IgD-negative memory B cell (primary cell): ENCODE data around the gene EOGT. TPM values are rescaled to one million over a fixed set of nuclear protein-coding genes. Genes with fewer than 3 reads are reported as not detected.

Experiments used
- H3K27ac Mint-ChIP-seq, 3 donors: one replicate each; pipeline ENCODE4 v1.8.0; 2020 to 2022; ENCODE audit warnings: mild to moderate bottlenecking in 3 of 3, mixed read lengths in 3 of 3, moderate library complexity in 1 of 3
- H3K27me3 Mint-ChIP-seq: one replicate; pipeline ENCODE4 v1.8.0; 2021; ENCODE audit warnings: mixed read lengths
- H3K36me3 Mint-ChIP-seq: one replicate; pipeline ENCODE4 v1.8.0; 2020; ENCODE audit warnings: mild to moderate bottlenecking, mixed read lengths
- H3K4me1 Mint-ChIP-seq, 3 donors: one replicate each; pipeline ENCODE4 v1.8.0; 2020 to 2022; ENCODE audit warnings: mixed read lengths in 3 of 3, mild to moderate bottlenecking in 1 of 3
- H3K4me3 Mint-ChIP-seq, 4 donors: one replicate each; pipeline ENCODE4 v1.8.0; 2020 to 2022; ENCODE audit warnings: mild to moderate bottlenecking in 4 of 4, mixed read lengths in 4 of 4, moderate library complexity in 3 of 4
- H3K9me3 Mint-ChIP-seq, 3 donors: one replicate each; pipeline ENCODE4 v1.8.0; 2020 to 2021; ENCODE audit warnings: mixed read lengths in 3 of 3, mild to moderate bottlenecking in 1 of 3
- polyA plus RNA-seq: library from polyadenylated mRNA; unstranded; fragments of 300-500 nt; fragmentation: Illumina TruSeq; gene quantifications from one replicate; pipeline ENCODE4 v1.2.3, GENCODE V29; 2021

EOGT gene
- 7.0 TPM for polyA plus RNA-seq

- no peaks in the 10 kb centered on the region for H3K9me3 Mint-ChIP-seq
- peak within 1 kb of the TSS; percentile 68 to 92 (median 87) for H3K27ac Mint-ChIP-seq
- no peaks in the 10 kb centered on the region for H3K27me3 Mint-ChIP-seq
- H3K4me1 Mint-ChIP-seq = peaks cover 4 to 12% (median 12%) of the 10 kb centered on the region in 3 donors
- H3K36me3 Mint-ChIP-seq = peaks cover 2% of the 10 kb centered on the region
- H3K4me3 Mint-ChIP-seq = peak within 1 kb of the TSS; percentile 84 to 93 (median 92)
Observed at GRCh38 chr3:69013253-69014021, at the start of gene EOGT. EOGT (minus strand) TSS chr3:69013684; CDS start chr3:69009846, 3,838 bp downstream.

DNA sequence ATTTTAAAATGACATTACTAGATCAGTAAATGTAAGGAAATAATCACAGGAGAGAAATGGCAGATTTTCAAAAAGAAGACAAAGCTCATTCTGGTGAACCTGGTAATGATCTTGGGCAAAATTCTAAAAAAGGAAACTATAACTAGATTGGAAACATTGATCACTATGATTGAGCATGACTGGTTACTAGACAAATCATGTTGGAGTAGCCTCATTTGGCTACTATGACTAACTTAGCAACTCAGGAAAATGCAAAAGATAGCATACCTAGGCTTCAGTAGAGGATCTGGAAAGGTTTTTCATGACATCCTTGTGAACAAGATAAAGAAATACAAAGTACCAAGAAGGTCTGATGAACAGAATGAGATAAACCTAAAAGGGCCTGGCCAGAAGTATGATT lies 46.2 kb upstream of the EOGT start:
- Mint-ChIP-seq H3K36me3 (peaks cover 9% of the 10 kb centered on the region), H3K27me3 (no peaks in the 10 kb centered on the region), H3K4me3 (peak overlapping the region in 1 of 4 donors; percentile 33), H3K9me3 (no peaks in the 10 kb centered on the region), H3K27ac (peak overlapping the region in 2 of 3 donors; percentile 21 to 78), H3K4me1 (peaks cover 20 to 23% (median 21%) of the 10 kb centered on the region in 3 donors)

DNA sequence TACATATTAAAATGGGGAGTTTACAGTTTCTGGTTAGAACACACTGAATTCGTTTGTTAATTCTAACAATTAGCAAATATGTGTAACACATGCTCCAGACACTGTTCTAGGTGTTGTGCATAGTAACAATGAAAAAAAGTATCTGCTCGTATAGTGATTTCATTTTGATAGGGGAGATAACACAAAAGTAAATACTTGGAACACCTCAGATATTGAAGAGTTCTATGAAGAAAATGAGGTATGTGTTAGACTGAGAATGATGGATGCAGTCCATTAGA lies 45.4 kb upstream of the EOGT start:
- H3K36me3 Mint-ChIP-seq = peaks cover 9% of the 10 kb centered on the region
- no peaks in the 10 kb centered on the region for H3K9me3 Mint-ChIP-seq
- peak overlapping the region in 3 of 4 donors; percentile 8 to 85 (median 81) for H3K4me3 Mint-ChIP-seq
- peak overlapping the region; percentile 21 to 89 (median 78) for H3K27ac Mint-ChIP-seq
- H3K27me3 Mint-ChIP-seq = no peaks in the 10 kb centered on the region
- H3K4me1 Mint-ChIP-seq = peaks cover 20 to 22% (median 21%) of the 10 kb centered on the region in 3 donors

- Mint-ChIP-seq H3K27me3 (no peaks in the 10 kb centered on the region), H3K4me3 (peak overlapping the region; percentile 8 to 85 (median 47)), H3K36me3 (peaks cover 9% of the 10 kb centered on the region), H3K4me1 (peaks cover 20 to 22% (median 21%) of the 10 kb centered on the region in 3 donors), H3K27ac (peak overlapping the region; percentile 21 to 89 (median 78)), H3K9me3 (no peaks in the 10 kb centered on the region)
Observed at GRCh38 chr3:69058180-69058946, 44.9 kb upstream of the EOGT start.

GRCh38 chr3:69052472-69052898 lies 39.0 kb upstream of the EOGT start:
- peak overlapping the region; percentile 94 to 99 (median 96) for H3K4me3 Mint-ChIP-seq
- H3K27ac Mint-ChIP-seq = peak overlapping the region; percentile 91 to 99 (median 98)
- peaks cover 29 to 30% (median 29%) of the 10 kb centered on the region in 3 donors for H3K4me1 Mint-ChIP-seq
- peaks cover 3% of the 10 kb centered on the region for H3K36me3 Mint-ChIP-seq
- no peaks in the 10 kb centered on the region for H3K27me3 Mint-ChIP-seq
- H3K9me3 Mint-ChIP-seq = no peaks in the 10 kb centered on the region

- Mint-ChIP-seq H3K27me3 (no peaks in the 10 kb centered on the region), H3K36me3 (peaks cover 4% of the 10 kb centered on the region), H3K4me1 (peaks cover 28 to 32% (median 31%) of the 10 kb centered on the region in 3 donors), H3K9me3 (no peaks in the 10 kb centered on the region), H3K27ac (peak within 1 kb of the TSS; percentile 91 to 99 (median 98)), H3K4me3 (peak within 1 kb of the TSS; percentile 94 to 99 (median 96))
Observed at GRCh38 chr3:69051756-69052471, 38.4 kb upstream of the EOGT start, which contains the start of gene TMF1. TMF1 (minus strand) TSS chr3:69052333; CDS start chr3:69052086, 247 bp downstream.

GRCh38 chr3:69048990-69049389 lies 35.5 kb upstream of the EOGT start:
- peaks cover 33 to 38% (median 34%) of the 10 kb centered on the region in 3 donors for H3K4me1 Mint-ChIP-seq
- H3K27me3 Mint-ChIP-seq = no peaks in the 10 kb centered on the region
- H3K9me3 Mint-ChIP-seq = no peaks in the 10 kb centered on the region
- no peak overlapping the region for H3K27ac Mint-ChIP-seq
- peak overlapping the region in 3 of 4 donors; percentile 31 to 70 (median 38) for H3K4me3 Mint-ChIP-seq
- peaks cover 2% of the 10 kb centered on the region for H3K36me3 Mint-ChIP-seq

GRCh38 chr3:69044608-69045007 lies 31.1 kb upstream of the EOGT start:
- H3K4me1 Mint-ChIP-seq = peaks cover 16 to 26% (median 18%) of the 10 kb centered on the region in 3 donors
- H3K4me3 Mint-ChIP-seq = no peak overlapping the region
- peaks cover 8% of the 10 kb centered on the region for H3K36me3 Mint-ChIP-seq
- H3K27me3 Mint-ChIP-seq = no peaks in the 10 kb centered on the region
- H3K9me3 Mint-ChIP-seq = no peaks in the 10 kb centered on the region
- no peak overlapping the region for H3K27ac Mint-ChIP-seq

- H3K36me3 Mint-ChIP-seq = peaks cover 4% of the 10 kb centered on the region
- no peaks in the 10 kb centered on the region for H3K9me3 Mint-ChIP-seq
- no peaks in the 10 kb centered on the region for H3K27me3 Mint-ChIP-seq
- peaks cover 0 to 4% (median 2%) of the 10 kb centered on the region in 3 donors for H3K4me1 Mint-ChIP-seq
- H3K4me3 Mint-ChIP-seq = no peak overlapping the region
- no peak overlapping the region for H3K27ac Mint-ChIP-seq
Observed at GRCh38 chr3:69033470-69033869, 20.0 kb upstream of the EOGT start.

DNA sequence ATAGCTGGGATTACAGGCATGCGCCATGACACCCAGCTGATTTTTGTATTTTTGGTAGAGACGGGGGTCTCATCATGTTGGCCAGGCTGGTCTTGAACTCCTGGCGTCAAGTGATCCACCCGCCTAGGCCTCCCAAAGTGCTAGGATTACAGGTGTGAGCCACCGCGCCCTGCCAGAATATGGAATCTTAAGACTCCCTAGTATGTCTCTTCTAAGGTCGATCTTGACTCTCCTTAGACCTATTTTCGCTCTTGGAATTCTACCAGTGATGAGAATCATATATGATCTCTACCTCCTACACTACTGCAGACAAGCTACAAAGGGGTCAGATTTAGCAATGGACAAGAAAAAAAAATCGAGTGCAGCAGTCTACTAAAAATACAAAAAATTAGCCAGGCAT lies 19.3 kb upstream of the EOGT start:
- peaks cover 4% of the 10 kb centered on the region for H3K36me3 Mint-ChIP-seq
- H3K4me1 Mint-ChIP-seq = peaks cover 0 to 4% (median 2%) of the 10 kb centered on the region in 3 donors
- no peaks in the 10 kb centered on the region for H3K9me3 Mint-ChIP-seq
- no peak overlapping the region for H3K27ac Mint-ChIP-seq
- no peaks in the 10 kb centered on the region for H3K27me3 Mint-ChIP-seq
- no peak overlapping the region for H3K4me3 Mint-ChIP-seq

DNA sequence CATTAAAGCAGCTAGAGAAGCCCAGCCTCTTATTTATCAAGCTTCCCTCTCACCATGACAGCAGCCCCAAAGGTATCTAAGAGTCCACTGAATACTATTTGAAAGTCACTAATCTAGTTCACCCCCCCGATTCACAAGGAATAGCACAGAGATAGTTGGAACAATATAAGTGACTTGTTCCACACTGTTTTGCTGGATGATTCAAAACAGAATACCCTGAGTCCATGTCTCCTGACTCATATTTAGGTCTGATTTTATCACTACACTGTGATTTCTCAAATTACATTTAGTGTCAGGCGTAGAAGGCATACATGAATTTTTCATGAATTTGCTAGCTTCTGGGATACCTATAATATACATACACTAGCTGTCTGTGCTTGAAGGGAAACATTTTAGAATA lies 18.7 kb upstream of the EOGT start:
- peaks cover 0 to 4% (median 2%) of the 10 kb centered on the region in 3 donors for H3K4me1 Mint-ChIP-seq
- H3K4me3 Mint-ChIP-seq = no peak overlapping the region
- H3K27me3 Mint-ChIP-seq = no peaks in the 10 kb centered on the region
- no peaks in the 10 kb centered on the region for H3K9me3 Mint-ChIP-seq
- peak overlapping the region in 1 of 3 donors; percentile 35 for H3K27ac Mint-ChIP-seq
- H3K36me3 Mint-ChIP-seq = peaks cover 4% of the 10 kb centered on the region

DNA sequence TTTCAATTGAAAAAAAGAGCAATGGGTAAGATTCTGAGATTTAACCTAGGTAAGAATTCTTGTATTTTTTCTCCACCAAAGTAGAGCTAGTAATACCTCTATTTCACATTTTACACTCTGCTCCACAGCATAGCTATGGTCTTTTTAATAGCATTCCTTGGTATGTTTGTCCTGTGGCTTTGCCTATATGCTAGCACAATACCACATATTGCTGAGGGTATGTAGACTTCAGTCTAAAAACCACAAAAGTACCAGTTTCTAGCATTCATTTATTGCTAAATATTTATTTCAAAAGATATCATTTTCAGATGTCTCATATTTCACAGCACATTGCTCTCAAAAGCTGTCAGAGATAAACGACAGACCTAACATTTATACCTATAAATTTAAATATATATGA lies 18.2 kb upstream of the EOGT start:
- H3K4me3 Mint-ChIP-seq = no peak overlapping the region
- no peaks in the 10 kb centered on the region for H3K9me3 Mint-ChIP-seq
- H3K27ac Mint-ChIP-seq = peak overlapping the region in 1 of 3 donors; percentile 35
- peaks cover 0 to 4% (median 2%) of the 10 kb centered on the region in 3 donors for H3K4me1 Mint-ChIP-seq
- H3K27me3 Mint-ChIP-seq = no peaks in the 10 kb centered on the region
- peaks cover 4% of the 10 kb centered on the region for H3K36me3 Mint-ChIP-seq

DNA sequence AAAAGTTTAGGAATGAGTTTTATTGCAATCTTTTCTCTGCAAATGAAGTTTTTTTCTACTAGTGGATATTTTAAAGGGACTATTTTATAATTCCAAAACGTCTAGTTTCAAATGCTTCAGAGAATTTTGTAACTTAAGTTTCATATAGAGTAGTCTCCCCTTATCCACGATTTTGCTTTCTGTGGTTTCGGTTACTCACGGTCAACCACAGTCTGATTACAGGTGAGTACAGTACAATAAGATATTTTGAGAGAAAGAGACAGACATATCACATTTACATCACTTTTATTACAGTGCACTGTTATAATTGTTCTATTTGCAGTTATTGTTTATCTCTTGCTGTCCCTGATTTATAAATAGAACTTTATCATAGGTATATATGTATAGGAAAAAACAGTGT lies 7.4 kb upstream of the EOGT start:
- Mint-ChIP-seq H3K27ac (no peak overlapping the region), H3K9me3 (no peaks in the 10 kb centered on the region), H3K4me3 (no peak overlapping the region), H3K36me3 (peaks cover 5% of the 10 kb centered on the region), H3K4me1 (peaks cover 0 to under 1% (median 0%) of the 10 kb centered on the region in 3 donors), H3K27me3 (no peaks in the 10 kb centered on the region)

DNA sequence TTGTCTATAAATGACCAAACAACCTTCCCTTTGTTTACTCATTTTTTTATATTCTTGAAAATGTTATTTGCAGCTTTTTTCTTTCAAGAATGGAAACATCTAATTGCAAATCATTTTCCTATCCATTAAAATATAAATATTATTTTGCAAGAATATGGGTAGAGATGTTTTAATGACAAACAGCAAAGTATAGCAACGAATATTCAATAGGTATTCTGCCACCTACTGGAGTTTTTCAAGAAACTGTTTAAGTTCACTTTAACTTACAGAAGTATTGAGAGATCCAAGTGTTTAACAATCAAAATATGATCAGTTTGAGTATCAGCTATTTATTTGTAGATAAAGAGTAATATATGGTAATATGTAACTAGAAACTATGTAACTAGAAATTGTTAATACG lies 6.9 kb upstream of the EOGT start:
- no peaks in the 10 kb centered on the region for H3K4me1 Mint-ChIP-seq
- no peaks in the 10 kb centered on the region for H3K27me3 Mint-ChIP-seq
- H3K4me3 Mint-ChIP-seq = no peak overlapping the region
- H3K27ac Mint-ChIP-seq = no peak overlapping the region
- peaks cover 2% of the 10 kb centered on the region for H3K36me3 Mint-ChIP-seq
- no peaks in the 10 kb centered on the region for H3K9me3 Mint-ChIP-seq

- H3K36me3 Mint-ChIP-seq = peaks cover 2% of the 10 kb centered on the region
- no peak overlapping the region for H3K27ac Mint-ChIP-seq
- no peak overlapping the region for H3K4me3 Mint-ChIP-seq
- no peaks in the 10 kb centered on the region for H3K9me3 Mint-ChIP-seq
- no peaks in the 10 kb centered on the region for H3K27me3 Mint-ChIP-seq
- peaks cover 4 to 12% (median 12%) of the 10 kb centered on the region in 3 donors for H3K4me1 Mint-ChIP-seq
Observed at GRCh38 chr3:69016901-69017300, 3.4 kb upstream of the EOGT start.
